Measurements from ENCODE around the gene DLGAP1. TPM values are rescaled to one million over a fixed set of nuclear protein-coding genes. Genes with fewer than 3 reads are reported as not detected.

Gene DLGAP1
- total RNA-seq, 1 experiment from 2014 or later, result 23.2 TPM

DNA sequence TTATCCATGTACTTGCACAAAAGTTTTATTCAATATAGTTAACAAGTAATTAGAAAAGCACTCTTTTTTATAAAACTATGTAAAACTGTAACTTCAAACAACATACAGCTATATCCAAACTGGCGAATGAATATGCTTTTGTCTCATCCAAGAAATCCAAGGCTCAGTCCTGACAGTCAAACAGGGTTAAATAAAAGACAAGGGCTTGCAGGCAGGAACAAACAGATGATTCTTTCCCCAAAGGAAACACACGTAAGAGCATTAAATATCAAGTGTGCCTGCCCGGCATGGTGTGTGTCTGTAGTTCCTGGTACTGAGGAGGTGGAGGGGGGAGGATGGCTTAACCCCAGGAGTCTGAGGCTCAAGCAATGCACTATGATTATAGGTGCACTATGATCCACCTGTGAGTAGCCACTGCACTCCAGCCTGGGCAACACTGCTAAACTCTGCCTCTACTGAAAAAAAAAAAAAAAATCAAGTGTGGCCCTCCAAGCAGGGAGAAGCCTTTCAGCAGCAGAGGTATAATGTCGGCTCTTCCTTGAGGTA, 171.3 kb downstream of the DLGAP1 start:
- Histone ChIP-seq H3K56ac (ENCODE audit: insufficient read length, low read depth, low read length) (no peak overlapping the region), H4K91ac (ENCODE audit: insufficient read length, low read depth, low read length) (no peak overlapping the region), H3K23ac (ENCODE audit: insufficient read length, low read depth, low read length) (no peak overlapping the region), H3K4me1 (ENCODE audit: insufficient read depth, low read length) (peaks cover 8% of the 10 kb centered on the region), H3K4me2 (ENCODE audit: insufficient read depth, insufficient read length, low read length) (no peak overlapping the region), H4K8ac (replicated peaks; ENCODE audit: insufficient read length, low read depth, low read length) (no peak overlapping the region), H3K9ac (ENCODE audit: extremely low read depth, insufficient read length, low read length) (no peak overlapping the region), H2BK5ac (ENCODE audit: insufficient read length, low read length) (no peak overlapping the region), H3K18ac (ENCODE audit: insufficient read length, low read depth, low read length) (no peak overlapping the region), H3K9me3 (ENCODE audit: control insufficient read depth, low read depth, low read length) (no peaks in the 10 kb centered on the region), H2BK120ac (ENCODE audit: low read depth, low read length, poor library complexity, severe bottlenecking) (no peak overlapping the region), H2AFZ (ENCODE audit: low read length) (no peak overlapping the region), H4K5ac (ENCODE audit: insufficient read length, low read depth, low read length) (no peak overlapping the region), H3T11ph (ENCODE audit: low read length) (no peak overlapping the region), H3K14ac (ENCODE audit: insufficient read depth, low read length) (no peak overlapping the region), H3K79me2 (ENCODE audit: insufficient read depth, low read length) (no peaks in the 10 kb centered on the region), H3K23me2 (ENCODE audit: insufficient read length, low read depth, low read length, poor library complexity, severe bottlenecking) (no peaks in the 10 kb centered on the region), H3K4ac (ENCODE audit: low read depth, low read length) (no peak overlapping the region), H2BK12ac (ENCODE audit: insufficient read length, low read depth, low read length) (no peak overlapping the region), H4K20me1 (ENCODE audit: control insufficient read depth, insufficient read depth, insufficient read length) (no peaks in the 10 kb centered on the region), H2AK5ac (ENCODE audit: insufficient read length, low read length) (no peak overlapping the region), H3K79me1 (ENCODE audit: insufficient read depth, low read depth, low read length, poor library complexity, severe bottlenecking) (no peaks in the 10 kb centered on the region), H3K27ac (ENCODE audit: insufficient read length, low read depth, low read length) (no peak overlapping the region), H2BK15ac (ENCODE audit: low read depth, low read length) (no peak overlapping the region), H3K27me3 (ENCODE audit: insufficient read depth, low read length) (no peaks in the 10 kb centered on the region), H2BK20ac (ENCODE audit: low read depth, low read length, poor library complexity, severe bottlenecking) (no peak overlapping the region)
- Mint-ChIP-seq H3K4me3 (no peak overlapping the region), H3K27ac (peak overlapping the region in 2 of 3 experiments; percentile 21 to 66; a peak in 4 of 7 replicates), H3K4me1 (peaks cover 19 to 24% of the 10 kb centered on the region in 2 experiments), H3K27me3 (ENCODE audit: low read depth) (no peaks in the 10 kb centered on the region), H3K9me3 (peaks cover 0 to 3% of the 10 kb centered on the region in 2 experiments; a peak in 1 of 5 replicates), H3K36me3 (ENCODE audit: insufficient read depth in 1 of 3, low read depth in 3 of 3) (peaks cover 0 to 2% (median 0%) of the 10 kb centered on the region in 3 experiments; a peak in 1 of 7 replicates)
- no CpG with 5 or more reads among the region's 4 CpGs for WGBS (ENCODE audit: extremely low coverage, insufficient read length, low lambda C conversion rate)
- no peak for DNase-seq
- no peak for TF ChIP-seq CTCF (conservative IDR thresholded peaks at IDR 0.05)
